Sigmoid colon (tissue), 4 donors: ENCODE results near the gene E2F8.

ENCODE experiments used
- CTCF ChIP-seq, 4 experiments: fragments of 450-650 bp in 3 of 4; fragments of 200-600 bp in 1 of 4; IDR thresholded peaks; one replicate each; pipeline ENCODE4 v1.5.1; 2016 to 2019; ENCODE audit warnings: antibody characterized with exemption in 4 of 4, mild to moderate bottlenecking in 3 of 4, moderate library complexity in 2 of 4
- EP300 ChIP-seq, 4 donors: sonication (generic); formaldehyde crosslinking; IDR thresholded peaks; one replicate each; pipeline ENCODE4 v1.6.1; 2017; ENCODE audit warnings: antibody characterized with exemption in 4 of 4
- POLR2A ChIP-seq, 2 donors: fragments of 450-650 bp; IDR thresholded peaks; one replicate each; pipeline ENCODE4 v1.6.1; 2016; ENCODE audit warnings: antibody characterized with exemption in 2 of 2, mild to moderate bottlenecking in 2 of 2, moderate library complexity in 2 of 2
- POLR2AphosphoS5 ChIP-seq, 4 donors: sonication (generic); formaldehyde crosslinking; IDR thresholded peaks; one replicate each; pipeline ENCODE4 v1.6.1; 2017; ENCODE audit warnings: antibody characterized with exemption in 4 of 4

DNA sequence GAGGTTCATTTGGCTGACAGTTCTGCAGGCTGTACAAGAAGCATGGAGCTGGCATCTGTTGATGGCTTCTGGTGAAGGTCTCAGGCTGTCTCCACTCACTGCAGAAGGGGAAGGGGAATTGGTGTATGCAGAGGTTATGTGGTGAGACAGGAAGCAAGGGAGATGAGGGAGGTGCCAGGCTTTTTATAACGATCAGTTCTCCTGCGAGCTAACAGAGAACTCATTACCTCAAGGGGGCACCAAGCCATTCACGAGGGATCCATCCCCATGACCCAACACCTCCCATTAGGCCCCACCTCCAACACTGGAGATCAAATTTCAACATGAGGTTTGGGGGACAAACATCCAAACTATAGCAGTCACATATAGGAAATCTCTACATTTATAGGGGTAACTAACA lies 38.7 kb upstream of the E2F8 start:
- no peak for TF ChIP-seq CTCF (IDR thresholded peaks at IDR 0.05)
- TF ChIP-seq EP300 (IDR thresholded peaks at IDR 0.05), result no peak
- TF ChIP-seq POLR2A (IDR thresholded peaks at IDR 0.05), result no peak
- no peak for TF ChIP-seq POLR2AphosphoS5 (IDR thresholded peaks at IDR 0.05)
